Osteoblast (primary cell): ENCODE results near the gene BAIAP3. TPM values are rescaled to one million over a fixed set of nuclear protein-coding genes. Genes with fewer than 3 reads are reported as not detected.

Experiments
- DNase-seq: peaks from one replicate; pipeline ENCODE4 v3.0.0; 2011; ENCODE audit warnings: low spot score, mixed read lengths; ENCODE audit not compliant: insufficient read length; ENCODE audit errors: missing footprints
- H2AFZ ChIP-seq: 2 replicates; pipeline ENCODE4 v1.6.0; 2011; ENCODE audit warnings: mild to moderate bottlenecking, low read length
- H3K27ac ChIP-seq: 2 replicates; pipeline ENCODE4 v1.5.1; 2011; ENCODE audit warnings: mild to moderate bottlenecking, low read depth, low read length, moderate library complexity
- H3K27me3 ChIP-seq: 2 replicates; pipeline ENCODE4 v1.6.0; 2012; ENCODE audit warnings: mild to moderate bottlenecking, control low read depth, inconsistent platforms, low read length, moderate library complexity; ENCODE audit not compliant: insufficient read depth
- H3K36me3 ChIP-seq: 2 replicates; pipeline ENCODE4 v1.5.1; 2011; ENCODE audit warnings: mild to moderate bottlenecking, low read length, control low read depth, moderate library complexity; ENCODE audit not compliant: insufficient read depth
- H3K4me1 ChIP-seq: 2 replicates; pipeline ENCODE4 v1.5.1; 2011; ENCODE audit warnings: mild to moderate bottlenecking, low read length, control low read depth, moderate library complexity; ENCODE audit not compliant: insufficient read depth
- H3K4me2 ChIP-seq: 2 replicates; pipeline ENCODE4 v1.6.0; 2011; ENCODE audit warnings: mild to moderate bottlenecking, low read length; ENCODE audit not compliant: insufficient read depth
- H3K4me3 ChIP-seq: fragments of 200-600 bp; sonication (generic); 3 replicates; pipeline ENCODE4 v1.5.1; 2012; ENCODE audit warnings: mild to moderate bottlenecking, low read length, inconsistent platforms; ENCODE audit not compliant: insufficient read depth
- H3K79me2 ChIP-seq: 2 replicates; pipeline ENCODE4 v1.6.0; 2012; ENCODE audit warnings: mild to moderate bottlenecking, low read length, control low read depth, inconsistent platforms; ENCODE audit not compliant: insufficient read depth
- H3K9me3 ChIP-seq: 2 replicates; pipeline ENCODE4 v1.5.1; 2011; ENCODE audit warnings: low read depth, low read length, control low read depth
- H4K20me1 ChIP-seq: 2 replicates; pipeline ENCODE4 v1.6.0; 2012; ENCODE audit warnings: mild to moderate bottlenecking, low read length, control low read depth; ENCODE audit not compliant: insufficient read depth
- total RNA-seq: library from RNA; depleted of rRNA; stranded (reverse); fragments of >200 nt; gene quantifications from 2 replicates; pipeline ENCODE4 v1.2.3, GENCODE V29; 2012
- TF ChIP-seq, protein P1 (sequence below): IDR thresholded peaks from 2 replicates; pipeline ENCODE4 v1.5.1; 2011; ENCODE audit warnings: mild to moderate bottlenecking, low read depth, low read length, moderate library complexity; ENCODE audit errors: extremely low read depth

BAIAP3 gene
- total RNA-seq, 1 donor = under 0.01 TPM

DNA sequence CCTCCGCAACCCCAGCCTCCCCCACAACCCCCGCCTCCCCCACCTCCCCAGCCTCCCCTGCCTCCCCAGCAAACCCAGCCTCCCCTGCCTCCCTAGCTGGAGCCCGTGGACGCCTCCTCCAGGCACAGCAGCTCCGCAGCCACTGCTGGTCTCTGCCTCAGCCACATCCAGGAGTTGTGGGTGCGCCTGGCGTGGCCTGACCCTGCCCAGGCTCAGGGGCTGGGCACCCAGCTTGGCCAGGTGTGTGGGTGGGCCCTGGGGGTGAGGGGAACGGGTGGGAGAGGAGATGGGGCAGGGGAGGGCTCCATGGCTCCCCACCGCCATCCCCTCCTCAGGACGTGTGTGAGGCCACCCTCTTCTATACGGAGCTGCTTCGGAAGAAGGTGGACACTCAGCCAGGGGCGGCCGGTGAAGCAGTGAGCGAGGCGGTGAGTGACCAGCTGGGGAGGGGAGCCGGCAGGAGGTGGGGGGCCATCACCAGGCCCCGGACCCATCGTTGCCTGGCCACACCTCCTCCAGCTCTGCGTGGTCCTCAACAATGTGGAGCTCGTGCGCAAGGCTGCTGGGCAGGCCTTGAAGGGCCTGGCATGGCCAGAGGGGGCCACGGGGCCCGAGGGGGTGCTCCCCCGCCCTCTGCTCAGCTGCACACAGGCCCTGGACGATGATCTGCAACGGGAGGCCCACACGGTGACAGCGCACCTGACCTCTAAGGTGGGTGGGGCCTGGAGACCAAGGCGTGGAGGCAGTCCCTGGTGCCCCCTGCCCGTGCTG is 12.4 kb downstream of the BAIAP3 start:
- peaks cover 5% of the 10 kb centered on the region for H3K27me3 ChIP-seq
- H3K36me3 ChIP-seq = peaks cover 20% of the 10 kb centered on the region
- H3K4me3 ChIP-seq = no peak overlapping the region
- peaks cover 5% of the 10 kb centered on the region for H3K4me1 ChIP-seq
- H4K20me1 ChIP-seq = peaks cover 3% of the 10 kb centered on the region
- TF ChIP-seq, protein P1, sequence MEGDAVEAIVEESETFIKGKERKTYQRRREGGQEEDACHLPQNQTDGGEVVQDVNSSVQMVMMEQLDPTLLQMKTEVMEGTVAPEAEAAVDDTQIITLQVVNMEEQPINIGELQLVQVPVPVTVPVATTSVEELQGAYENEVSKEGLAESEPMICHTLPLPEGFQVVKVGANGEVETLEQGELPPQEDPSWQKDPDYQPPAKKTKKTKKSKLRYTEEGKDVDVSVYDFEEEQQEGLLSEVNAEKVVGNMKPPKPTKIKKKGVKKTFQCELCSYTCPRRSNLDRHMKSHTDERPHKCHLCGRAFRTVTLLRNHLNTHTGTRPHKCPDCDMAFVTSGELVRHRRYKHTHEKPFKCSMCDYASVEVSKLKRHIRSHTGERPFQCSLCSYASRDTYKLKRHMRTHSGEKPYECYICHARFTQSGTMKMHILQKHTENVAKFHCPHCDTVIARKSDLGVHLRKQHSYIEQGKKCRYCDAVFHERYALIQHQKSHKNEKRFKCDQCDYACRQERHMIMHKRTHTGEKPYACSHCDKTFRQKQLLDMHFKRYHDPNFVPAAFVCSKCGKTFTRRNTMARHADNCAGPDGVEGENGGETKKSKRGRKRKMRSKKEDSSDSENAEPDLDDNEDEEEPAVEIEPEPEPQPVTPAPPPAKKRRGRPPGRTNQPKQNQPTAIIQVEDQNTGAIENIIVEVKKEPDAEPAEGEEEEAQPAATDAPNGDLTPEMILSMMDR = no peak
- DNase-seq = no peak
- no peak overlapping the region for H3K4me2 ChIP-seq
- peaks cover 10% of the 10 kb centered on the region for H3K79me2 ChIP-seq
- H3K27ac ChIP-seq = no peak overlapping the region
- H3K9me3 ChIP-seq = no peaks in the 10 kb centered on the region
- H2AFZ ChIP-seq = no peak overlapping the region

DNA sequence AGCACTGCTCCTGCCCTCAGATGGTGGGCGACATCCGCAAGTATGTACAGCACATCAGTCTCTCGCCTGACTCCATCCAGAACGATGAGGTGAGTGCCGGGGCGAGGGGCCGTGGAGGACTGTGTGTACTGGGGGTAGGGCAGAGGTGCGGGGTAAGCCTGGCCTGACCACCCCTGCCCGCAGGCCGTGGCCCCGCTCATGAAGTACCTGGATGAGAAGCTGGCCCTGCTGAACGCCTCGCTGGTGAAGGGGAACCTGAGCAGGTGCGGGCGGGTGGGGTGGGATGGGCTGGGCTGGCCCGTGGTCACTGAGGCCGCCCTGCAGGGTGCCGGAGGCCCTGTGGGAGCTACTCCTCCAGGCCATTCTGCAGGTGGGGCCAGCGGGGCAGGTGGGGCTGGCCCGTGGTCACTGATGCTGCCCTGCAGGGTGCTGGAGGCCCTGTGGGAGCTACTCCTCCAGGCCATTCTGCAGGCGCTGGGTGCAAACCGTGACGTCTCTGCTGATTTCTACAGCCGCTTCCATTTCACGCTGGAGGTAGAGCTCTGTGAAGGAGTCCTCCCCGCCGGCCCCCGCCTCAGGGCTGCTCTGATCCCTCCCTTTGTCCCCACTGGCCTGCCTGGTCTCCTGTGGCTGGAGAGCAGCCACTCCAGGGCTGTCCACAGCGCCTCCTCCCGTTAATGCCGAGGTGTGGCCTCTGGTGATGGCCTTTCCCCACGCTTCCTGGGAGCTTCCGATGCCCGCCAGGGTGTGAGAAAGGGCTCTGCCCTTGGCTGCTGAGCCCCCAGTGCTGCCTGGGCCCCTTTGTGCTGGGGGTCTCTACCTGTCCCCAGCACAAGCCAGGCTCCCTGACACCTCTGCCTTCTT is 13.2 kb downstream of the BAIAP3 start:
- H3K36me3 ChIP-seq = peaks cover 20% of the 10 kb centered on the region
- H4K20me1 ChIP-seq = peaks cover 7% of the 10 kb centered on the region
- H3K79me2 ChIP-seq = peaks cover 18% of the 10 kb centered on the region
- DNase-seq = no peak
- H3K27ac ChIP-seq = no peak overlapping the region
- H3K4me2 ChIP-seq = no peak overlapping the region
- peaks cover 5% of the 10 kb centered on the region for H3K27me3 ChIP-seq
- TF ChIP-seq, protein P1 = peak; percentile 26
- H3K9me3 ChIP-seq = no peaks in the 10 kb centered on the region
- peaks cover 9% of the 10 kb centered on the region for H3K4me1 ChIP-seq
- no peak overlapping the region for H2AFZ ChIP-seq
- no peak overlapping the region for H3K4me3 ChIP-seq

DNA sequence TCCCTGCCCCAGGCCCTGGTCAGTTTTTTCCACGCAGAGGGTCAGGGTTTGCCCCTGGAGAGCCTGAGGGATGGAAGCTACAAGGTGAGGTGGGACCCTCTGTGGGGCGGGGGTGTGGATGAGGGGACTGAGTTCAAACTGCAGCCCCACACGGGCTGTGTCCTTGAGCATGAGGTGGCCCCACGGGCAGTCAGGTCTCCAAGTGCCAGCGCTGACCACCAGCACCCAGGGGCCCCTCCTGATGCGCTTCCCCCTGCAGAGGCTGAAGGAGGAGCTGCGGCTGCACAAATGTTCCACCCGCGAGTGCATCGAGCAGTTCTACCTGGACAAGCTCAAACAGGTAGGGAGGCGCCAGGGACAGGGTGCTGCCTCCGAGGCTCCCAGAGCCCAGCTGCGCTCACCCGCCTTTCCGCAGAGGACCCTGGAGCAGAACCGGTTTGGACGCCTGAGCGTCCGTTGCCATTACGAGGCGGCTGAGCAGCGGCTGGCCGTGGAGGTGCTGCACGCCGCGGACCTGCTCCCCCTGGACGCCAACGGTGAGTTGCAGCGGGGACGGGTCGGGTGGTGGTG is 13.9 kb downstream of the BAIAP3 start:
- Histone ChIP-seq H3K36me3 (peaks cover 20% of the 10 kb centered on the region), H2AFZ (no peak overlapping the region), H3K4me3 (no peak overlapping the region), H3K27ac (no peak overlapping the region), H3K27me3 (peaks cover 3% of the 10 kb centered on the region), H3K4me2 (no peak overlapping the region), H3K9me3 (no peaks in the 10 kb centered on the region), H3K79me2 (peaks cover 25% of the 10 kb centered on the region), H4K20me1 (peaks cover 7% of the 10 kb centered on the region), H3K4me1 (peaks cover 11% of the 10 kb centered on the region)
- TF ChIP-seq, protein P1 = no peak
- no peak for DNase-seq

DNA sequence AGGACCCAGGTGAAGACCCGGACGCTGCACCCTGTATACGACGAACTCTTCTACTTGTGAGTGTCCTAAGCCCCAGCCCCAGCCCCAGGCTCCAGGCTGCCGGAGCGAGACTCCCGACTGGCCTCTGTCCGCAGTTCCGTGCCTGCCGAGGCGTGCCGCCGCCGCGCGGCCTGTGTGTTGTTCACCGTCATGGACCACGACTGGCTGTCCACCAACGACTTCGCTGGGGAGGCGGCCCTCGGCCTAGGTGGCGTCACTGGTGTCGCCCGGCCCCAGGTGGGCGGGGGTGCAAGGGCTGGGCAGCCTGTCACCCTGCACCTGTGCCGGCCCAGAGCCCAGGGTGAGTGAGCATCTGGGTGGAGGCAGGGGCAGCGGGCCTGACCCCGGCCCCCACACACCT is 14.5 kb downstream of the BAIAP3 start:
- H3K27ac ChIP-seq = no peak overlapping the region
- H3K4me3 ChIP-seq = no peak overlapping the region
- H3K79me2 ChIP-seq = peaks cover 31% of the 10 kb centered on the region
- H4K20me1 ChIP-seq = peaks cover 7% of the 10 kb centered on the region
- peaks cover 20% of the 10 kb centered on the region for H3K36me3 ChIP-seq
- H3K27me3 ChIP-seq = no peaks in the 10 kb centered on the region
- H2AFZ ChIP-seq = no peak overlapping the region
- no peak for DNase-seq
- TF ChIP-seq, protein P1 = no peak
- peaks cover 15% of the 10 kb centered on the region for H3K4me1 ChIP-seq
- H3K9me3 ChIP-seq = no peaks in the 10 kb centered on the region
- no peak overlapping the region for H3K4me2 ChIP-seq
